Gastroesophageal sphincter (tissue), 4 donors: ENCODE results near the gene RPL14. TPM values are rescaled to one million over a fixed set of nuclear protein-coding genes. Genes with fewer than 3 reads are reported as not detected.

ENCODE experiments used
- ATAC-seq: fragments of 150-250 bp; one replicate; pipeline ENCODE4 v1.9.1; 2016; ENCODE audit warnings: mild to moderate bottlenecking, moderate library complexity
- H3K27ac ChIP-seq, 4 donors: fragments of 200-600 bp; sonication (generic) in 3 of 4; 1 replicate in 3 of 4; 2 replicates in 1 of 4; pipeline ENCODE4 v1.5.1; 2016 to 2019
- H3K27me3 ChIP-seq: fragments of 200-600 bp; sonication (generic); one replicate; pipeline ENCODE4 v1.5.1; 2019
- H3K36me3 ChIP-seq, 2 donors: fragments of 200-600 bp; sonication (generic); one replicate each; pipeline ENCODE4 v1.5.1; 2019; ENCODE audit warnings: control low read depth in 1 of 2
- H3K4me1 ChIP-seq, 3 donors: fragments of 200-600 bp; sonication (generic); 1 replicate in 2 of 3; 2 replicates in 1 of 3; pipeline ENCODE4 v1.5.1; 2016 to 2019; ENCODE audit warnings: control low read depth in 2 of 3
- H3K4me3 ChIP-seq, 2 donors: fragments of 200-600 bp; sonication (generic); one replicate each; pipeline ENCODE4 v1.5.1; 2019; ENCODE audit warnings: mild to moderate bottlenecking in 1 of 2, moderate library complexity in 1 of 2
- H3K9me3 ChIP-seq, 3 donors: fragments of 200-600 bp; sonication (generic); one replicate each; pipeline ENCODE4 v1.5.1; 2017 to 2019; ENCODE audit warnings: control low read depth in 2 of 3
- EP300 ChIP-seq: sonication (generic); formaldehyde crosslinking; IDR thresholded peaks from one replicate; pipeline ENCODE4 v1.6.1; 2017; ENCODE audit warnings: antibody characterized with exemption, mild to moderate bottlenecking
- POLR2A ChIP-seq, 2 donors: fragments of 450-650 bp; IDR thresholded peaks; one replicate each; pipeline ENCODE4 v1.6.1; 2017; ENCODE audit warnings: antibody characterized with exemption in 2 of 2, mild to moderate bottlenecking in 2 of 2, moderate library complexity in 1 of 2
- POLR2AphosphoS5 ChIP-seq: sonication (generic); formaldehyde crosslinking; IDR thresholded peaks from one replicate; pipeline ENCODE4 v1.6.1; 2017; ENCODE audit warnings: antibody characterized with exemption
- WGBS, 2 donors: methylation state at CpG; one replicate each; pipeline ENCODE4 v1.1.5; 2018; ENCODE audit warnings: low coverage in 1 of 2; 5-methylcytosine and 5-hydroxymethylcytosine counted together
- total RNA-seq, 4 donors: library from RNA; depleted of rRNA; stranded (reverse); fragments of >200 nt; gene quantifications; one replicate each; pipeline ENCODE4 v1.1.0, GENCODE V29; 2016
- TF ChIP-seq, protein P1 (sequence below), 4 experiments: fragments of 200-600 bp in 2 of 4; fragments of 450-650 bp in 2 of 4; sonication (generic) in 1 of 4; IDR thresholded peaks; one replicate each; pipeline ENCODE4 v1.5.1; 2017 to 2019; ENCODE audit warnings: antibody characterized with exemption in 4 of 4, mild to moderate bottlenecking in 2 of 4, moderate library complexity in 2 of 4

Gene RPL14
- total RNA-seq, 4 donors from 2014 or later, result 339 to 470 (median 384) TPM

DNA sequence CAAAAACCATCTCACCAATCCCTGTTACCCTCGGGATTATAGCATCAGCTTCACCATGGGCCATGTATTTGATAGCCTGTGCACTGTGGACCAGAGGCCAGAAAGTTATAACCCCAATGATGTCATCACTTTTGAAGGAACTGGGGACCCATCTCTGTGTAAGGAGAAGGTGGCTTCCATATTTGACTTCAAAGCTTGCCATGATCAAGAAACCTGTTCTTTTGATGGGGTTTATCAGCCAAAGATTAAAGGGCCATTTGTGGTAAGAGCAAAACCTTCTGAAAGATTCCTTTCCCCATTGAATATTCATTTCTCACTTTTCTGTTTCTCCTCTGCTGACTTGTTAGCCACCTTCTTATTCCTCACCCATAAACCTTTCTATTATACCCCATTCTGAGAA, 34.3 kb upstream of the RPL14 start:
- no peak for ATAC-seq
- H3K4me3 ChIP-seq, result no peak overlapping the region
- no peaks in the 10 kb centered on the region for H3K27me3 ChIP-seq
- TF ChIP-seq EP300 (no peak), POLR2AphosphoS5 (no peak), POLR2A (IDR thresholded peaks at IDR 0.05) (no peak)
- TF ChIP-seq, protein P1, sequence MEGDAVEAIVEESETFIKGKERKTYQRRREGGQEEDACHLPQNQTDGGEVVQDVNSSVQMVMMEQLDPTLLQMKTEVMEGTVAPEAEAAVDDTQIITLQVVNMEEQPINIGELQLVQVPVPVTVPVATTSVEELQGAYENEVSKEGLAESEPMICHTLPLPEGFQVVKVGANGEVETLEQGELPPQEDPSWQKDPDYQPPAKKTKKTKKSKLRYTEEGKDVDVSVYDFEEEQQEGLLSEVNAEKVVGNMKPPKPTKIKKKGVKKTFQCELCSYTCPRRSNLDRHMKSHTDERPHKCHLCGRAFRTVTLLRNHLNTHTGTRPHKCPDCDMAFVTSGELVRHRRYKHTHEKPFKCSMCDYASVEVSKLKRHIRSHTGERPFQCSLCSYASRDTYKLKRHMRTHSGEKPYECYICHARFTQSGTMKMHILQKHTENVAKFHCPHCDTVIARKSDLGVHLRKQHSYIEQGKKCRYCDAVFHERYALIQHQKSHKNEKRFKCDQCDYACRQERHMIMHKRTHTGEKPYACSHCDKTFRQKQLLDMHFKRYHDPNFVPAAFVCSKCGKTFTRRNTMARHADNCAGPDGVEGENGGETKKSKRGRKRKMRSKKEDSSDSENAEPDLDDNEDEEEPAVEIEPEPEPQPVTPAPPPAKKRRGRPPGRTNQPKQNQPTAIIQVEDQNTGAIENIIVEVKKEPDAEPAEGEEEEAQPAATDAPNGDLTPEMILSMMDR (IDR thresholded peaks at IDR 0.05), result no peak
- H3K4me1 ChIP-seq, result no peaks in the 10 kb centered on the region
- no peaks in the 10 kb centered on the region for H3K9me3 ChIP-seq
- peaks cover 0 to 27% of the 10 kb centered on the region in 2 donors for H3K36me3 ChIP-seq
- H3K27ac ChIP-seq, result no peak overlapping the region
- 91 to 92% methylated on average over 1 of the region's 1 CpG for WGBS, 2 donors

DNA sequence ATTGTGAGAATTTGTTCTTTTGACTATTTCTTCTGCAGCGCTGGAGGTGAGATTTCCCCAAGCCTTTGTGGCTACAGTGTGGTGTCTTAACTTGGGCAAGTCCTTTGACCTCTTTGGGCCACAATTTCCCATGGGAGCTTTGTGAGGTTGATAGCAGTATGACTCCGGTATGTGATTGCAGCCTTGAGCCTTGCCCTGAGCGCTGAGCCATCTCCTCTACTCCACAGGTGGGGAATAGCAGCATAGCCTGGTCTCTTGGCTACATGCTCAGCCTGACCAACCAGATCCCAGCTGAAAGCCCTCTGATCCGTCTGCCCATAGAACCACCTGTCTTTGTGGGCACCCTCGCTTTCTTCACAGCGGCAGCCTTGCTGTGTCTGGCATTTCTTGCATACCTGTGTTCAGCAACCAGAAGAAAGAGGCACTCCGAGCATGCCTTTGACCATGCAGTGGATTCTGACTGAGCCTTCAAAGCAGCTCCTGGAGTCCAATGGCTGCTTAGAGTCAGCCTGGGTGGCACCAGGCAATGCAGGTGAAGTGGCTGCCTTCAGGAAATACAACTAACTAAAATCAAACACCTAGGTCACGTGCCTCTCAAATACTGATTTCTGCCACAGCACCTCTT, 30.0 kb upstream of the RPL14 start:
- 90 to 97% methylated on average over 6 of the region's 8 CpGs for WGBS, 2 donors
- TF ChIP-seq, protein P1 (IDR thresholded peaks at IDR 0.05), result no peak
- TF ChIP-seq POLR2A (IDR thresholded peaks at IDR 0.05) (no peak), EP300 (no peak), POLR2AphosphoS5 (no peak)
- no peak for ATAC-seq
- Histone ChIP-seq H3K4me1 (no peaks in the 10 kb centered on the region), H3K4me3 (no peak overlapping the region), H3K27ac (no peak overlapping the region), H3K36me3 (peaks cover 0 to 37% of the 10 kb centered on the region in 2 donors), H3K9me3 (no peaks in the 10 kb centered on the region), H3K27me3 (no peaks in the 10 kb centered on the region)

DNA sequence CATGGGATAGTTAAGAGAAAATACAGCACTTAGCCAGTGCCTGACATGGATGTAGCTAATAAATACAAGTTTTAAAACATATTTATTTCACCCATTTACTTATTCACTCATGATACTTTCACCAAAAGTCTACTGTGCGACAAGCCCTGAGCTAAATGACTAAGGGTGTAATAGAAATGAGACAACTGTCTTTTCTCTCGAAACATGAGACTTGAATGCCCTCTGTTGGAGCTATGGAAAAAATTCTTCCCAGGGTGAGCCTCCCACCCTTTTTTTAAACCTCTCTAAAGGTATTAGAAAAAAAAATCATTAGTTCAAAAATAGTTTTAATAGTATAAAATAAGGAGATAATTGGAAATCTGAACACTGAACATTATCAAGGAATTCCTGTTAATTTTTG, 24.3 kb upstream of the RPL14 start:
- Histone ChIP-seq H3K9me3 (no peaks in the 10 kb centered on the region), H3K27ac (no peak overlapping the region), H3K36me3 (peaks cover 0 to 23% of the 10 kb centered on the region in 2 donors), H3K4me3 (no peak overlapping the region), H3K4me1 (no peaks in the 10 kb centered on the region), H3K27me3 (no peaks in the 10 kb centered on the region)
- WGBS, 2 donors, result 77 to 78% methylated on average over 2 of the region's 2 CpGs
- ATAC-seq, result no peak
- TF ChIP-seq EP300, result no peak
- TF ChIP-seq POLR2AphosphoS5, result no peak
- TF ChIP-seq POLR2A (IDR thresholded peaks at IDR 0.05), result no peak
- TF ChIP-seq, protein P1 (IDR thresholded peaks at IDR 0.05), result no peak

DNA sequence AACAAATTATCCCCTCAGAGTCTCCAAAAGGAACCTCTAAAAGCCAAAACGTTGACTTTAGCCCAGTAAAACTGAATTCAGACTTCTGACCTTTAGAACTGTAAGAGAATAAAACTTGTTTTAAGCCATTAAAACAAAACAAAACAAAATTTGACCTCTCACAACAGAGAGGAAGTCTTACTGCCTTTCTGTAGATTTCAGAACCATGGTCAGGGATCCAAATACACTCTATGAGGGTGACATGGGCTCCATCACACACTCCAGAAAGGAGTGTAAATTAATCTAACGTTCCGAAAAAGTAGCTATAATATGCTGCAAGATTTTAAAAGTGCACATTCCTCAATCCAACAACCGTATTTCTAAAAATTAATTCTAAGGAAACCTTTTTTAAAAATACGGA, 19.2 kb upstream of the RPL14 start:
- no peak overlapping the region for H3K4me3 ChIP-seq
- no peaks in the 10 kb centered on the region for H3K9me3 ChIP-seq
- no peak for ATAC-seq
- H3K4me1 ChIP-seq, result no peaks in the 10 kb centered on the region
- 69 to 70% methylated on average over 5 of the region's 5 CpGs for WGBS, 2 donors
- no peaks in the 10 kb centered on the region for H3K27me3 ChIP-seq
- peaks cover 0 to 12% of the 10 kb centered on the region in 2 donors for H3K36me3 ChIP-seq
- H3K27ac ChIP-seq, result no peak overlapping the region
- no peak for TF ChIP-seq POLR2AphosphoS5
- TF ChIP-seq, protein P1 (IDR thresholded peaks at IDR 0.05), result no peak

DNA sequence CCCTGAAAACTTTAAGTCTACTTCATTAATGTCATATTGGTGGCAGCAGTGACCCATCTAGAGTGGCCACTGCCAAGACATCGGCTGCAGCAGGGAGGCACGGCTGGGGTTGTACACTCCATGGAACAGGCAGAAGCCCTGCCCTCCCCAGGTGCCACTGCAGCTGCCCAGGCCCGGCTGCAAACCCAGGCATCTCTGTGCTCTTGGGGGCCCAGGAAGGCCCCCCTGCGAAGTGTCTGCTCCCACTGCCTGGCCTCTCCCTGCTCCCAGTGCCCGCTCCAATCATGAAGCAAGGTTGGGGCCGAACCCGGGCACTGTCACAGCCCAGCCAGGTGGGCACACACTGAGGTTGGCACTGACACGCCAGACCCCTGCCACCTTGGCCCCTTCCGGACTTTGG, 12.1 kb upstream of the RPL14 start:
- 80% methylated on average over 2 of the region's 9 CpGs; no CpG with 5 or more reads in 1 of the 2 donors for WGBS, 2 donors
- no peak for ATAC-seq
- no peaks in the 10 kb centered on the region for H3K9me3 ChIP-seq
- H3K36me3 ChIP-seq, result peaks cover 0 to 18% of the 10 kb centered on the region in 2 donors
- H3K4me1 ChIP-seq, result no peaks in the 10 kb centered on the region
- no peak overlapping the region for H3K27ac ChIP-seq
- H3K4me3 ChIP-seq, result no peak overlapping the region
- TF ChIP-seq POLR2A (IDR thresholded peaks at IDR 0.05) (no peak), EP300 (no peak), POLR2AphosphoS5 (no peak)
- TF ChIP-seq, protein P1 (IDR thresholded peaks at IDR 0.05), result no peak
- no peaks in the 10 kb centered on the region for H3K27me3 ChIP-seq
